ENCODE measurements around the gene EEFSEC. TPM values are rescaled to one million over a fixed set of nuclear protein-coding genes. Genes with fewer than 3 reads are reported as not detected.

The EEFSEC gene
- total RNA-seq, 1 donor from 2014 or later: 2.6 TPM

GRCh38 chr3:128358156-128358895, 205.0 kb downstream of the EEFSEC start:
- Histone ChIP-seq H3K27me3 (ENCODE audit: control insufficient read depth in 3 of 3, insufficient read depth in 3 of 3, low read length in 3 of 3) (no peaks in the 10 kb centered on the region), H3K4me3 (ENCODE audit: low read length in 3 of 3) (no peak overlapping the region), H3K36me3 (ENCODE audit: control insufficient read depth in 3 of 3, insufficient read depth in 3 of 3, low read length in 3 of 3) (peaks cover 0 to 14% (median 9%) of the 10 kb centered on the region in 3 donors), H3K27ac (ENCODE audit: low read depth, low read length) (no peak overlapping the region), H3K9ac (ENCODE audit: low read depth in 1 of 3, low read length in 3 of 3) (no peak overlapping the region), H3K9me3 (ENCODE audit: control insufficient read depth in 3 of 3, low read length in 3 of 3) (no peaks in the 10 kb centered on the region), H3K4me1 (ENCODE audit: control insufficient read depth in 3 of 3, insufficient read depth in 3 of 3, low read length in 3 of 3) (peaks cover 17 to 25% (median 18%) of the 10 kb centered on the region in 3 donors)

GRCh38 chr3:128359060-128359664, 205.9 kb downstream of the EEFSEC start:
- Histone ChIP-seq H3K4me3 (ENCODE audit: low read length in 3 of 3) (no peak overlapping the region), H3K27me3 (ENCODE audit: control insufficient read depth in 3 of 3, insufficient read depth in 3 of 3, low read length in 3 of 3) (no peaks in the 10 kb centered on the region), H3K27ac (ENCODE audit: low read depth, low read length) (no peak overlapping the region), H3K9me3 (ENCODE audit: control insufficient read depth in 3 of 3, low read length in 3 of 3) (no peaks in the 10 kb centered on the region), H3K36me3 (ENCODE audit: control insufficient read depth in 3 of 3, insufficient read depth in 3 of 3, low read length in 3 of 3) (peaks cover 0 to 14% (median 13%) of the 10 kb centered on the region in 3 donors), H3K4me1 (ENCODE audit: control insufficient read depth in 3 of 3, insufficient read depth in 3 of 3, low read length in 3 of 3) (peaks cover 17 to 27% (median 18%) of the 10 kb centered on the region in 3 donors), H3K9ac (ENCODE audit: low read depth in 1 of 3, low read length in 3 of 3) (no peak overlapping the region)

GRCh38 chr3:128359846-128360642, 206.8 kb downstream of the EEFSEC start:
- Histone ChIP-seq H3K9ac (ENCODE audit: low read depth in 1 of 3, low read length in 3 of 3) (no peak overlapping the region), H3K27ac (ENCODE audit: low read depth, low read length) (no peak overlapping the region), H3K4me1 (ENCODE audit: control insufficient read depth in 3 of 3, insufficient read depth in 3 of 3, low read length in 3 of 3) (peaks cover 20 to 27% (median 22%) of the 10 kb centered on the region in 3 donors), H3K36me3 (ENCODE audit: control insufficient read depth in 3 of 3, insufficient read depth in 3 of 3, low read length in 3 of 3) (peaks cover 0 to 17% (median 13%) of the 10 kb centered on the region in 3 donors), H3K27me3 (ENCODE audit: control insufficient read depth in 3 of 3, insufficient read depth in 3 of 3, low read length in 3 of 3) (no peaks in the 10 kb centered on the region), H3K4me3 (ENCODE audit: low read length in 3 of 3) (no peak overlapping the region), H3K9me3 (ENCODE audit: control insufficient read depth in 3 of 3, low read length in 3 of 3) (no peaks in the 10 kb centered on the region)

GRCh38 chr3:128360705-128361271, 207.5 kb downstream of the EEFSEC start:
- peaks cover 22 to 28% (median 23%) of the 10 kb centered on the region in 3 donors for H3K4me1 ChIP-seq (ENCODE audit: control insufficient read depth in 3 of 3, insufficient read depth in 3 of 3, low read length in 3 of 3)
- H3K27ac ChIP-seq (ENCODE audit: low read depth, low read length): no peak overlapping the region
- H3K27me3 ChIP-seq (ENCODE audit: control insufficient read depth in 3 of 3, insufficient read depth in 3 of 3, low read length in 3 of 3): no peaks in the 10 kb centered on the region
- peaks cover 0 to 17% (median 13%) of the 10 kb centered on the region in 3 donors for H3K36me3 ChIP-seq (ENCODE audit: control insufficient read depth in 3 of 3, insufficient read depth in 3 of 3, low read length in 3 of 3)
- H3K9me3 ChIP-seq (ENCODE audit: control insufficient read depth in 3 of 3, low read length in 3 of 3): no peaks in the 10 kb centered on the region
- H3K4me3 ChIP-seq (ENCODE audit: low read length in 3 of 3): no peak overlapping the region
- H3K9ac ChIP-seq (ENCODE audit: low read depth in 1 of 3, low read length in 3 of 3): peak overlapping the region in 1 of 3 donors; percentile 16

- Histone ChIP-seq H3K27ac (ENCODE audit: low read depth, low read length) (no peak overlapping the region), H3K4me1 (ENCODE audit: control insufficient read depth in 3 of 3, insufficient read depth in 3 of 3, low read length in 3 of 3) (peaks cover 22 to 42% (median 35%) of the 10 kb centered on the region in 3 donors), H3K27me3 (ENCODE audit: control insufficient read depth in 3 of 3, insufficient read depth in 3 of 3, low read length in 3 of 3) (no peaks in the 10 kb centered on the region), H3K9ac (ENCODE audit: low read depth in 1 of 3, low read length in 3 of 3) (no peak overlapping the region), H3K9me3 (ENCODE audit: control insufficient read depth in 3 of 3, low read length in 3 of 3) (no peaks in the 10 kb centered on the region), H3K36me3 (ENCODE audit: control insufficient read depth in 3 of 3, insufficient read depth in 3 of 3, low read length in 3 of 3) (peaks cover 0 to 17% (median 13%) of the 10 kb centered on the region in 3 donors), H3K4me3 (ENCODE audit: low read length in 3 of 3) (no peak overlapping the region)
Measured at GRCh38 chr3:128362026-128362965, 209.0 kb downstream of the EEFSEC start.

- H3K9ac ChIP-seq (ENCODE audit: low read depth in 1 of 3, low read length in 3 of 3): no peak overlapping the region
- H3K9me3 ChIP-seq (ENCODE audit: control insufficient read depth in 3 of 3, low read length in 3 of 3): no peaks in the 10 kb centered on the region
- no peak overlapping the region for H3K4me3 ChIP-seq (ENCODE audit: low read length in 3 of 3)
- H3K36me3 ChIP-seq (ENCODE audit: control insufficient read depth in 3 of 3, insufficient read depth in 3 of 3, low read length in 3 of 3): peaks cover 0 to 5% (median 4%) of the 10 kb centered on the region in 3 donors
- peaks cover 39 to 62% (median 54%) of the 10 kb centered on the region in 3 donors for H3K4me1 ChIP-seq (ENCODE audit: control insufficient read depth in 3 of 3, insufficient read depth in 3 of 3, low read length in 3 of 3)
- H3K27ac ChIP-seq (ENCODE audit: low read depth, low read length): no peak overlapping the region
- H3K27me3 ChIP-seq (ENCODE audit: control insufficient read depth in 3 of 3, insufficient read depth in 3 of 3, low read length in 3 of 3): no peaks in the 10 kb centered on the region
Measured at GRCh38 chr3:128364291-128364690, 211.0 kb downstream of the EEFSEC start.

- Histone ChIP-seq H3K4me1 (ENCODE audit: control insufficient read depth in 3 of 3, insufficient read depth in 3 of 3, low read length in 3 of 3) (peaks cover 45 to 67% (median 59%) of the 10 kb centered on the region in 3 donors), H3K27ac (ENCODE audit: low read depth, low read length) (peak overlapping the region; percentile 76), H3K27me3 (ENCODE audit: control insufficient read depth in 3 of 3, insufficient read depth in 3 of 3, low read length in 3 of 3) (no peaks in the 10 kb centered on the region), H3K4me3 (ENCODE audit: low read length in 3 of 3) (no peak overlapping the region), H3K9ac (ENCODE audit: low read depth in 1 of 3, low read length in 3 of 3) (peak overlapping the region in 1 of 3 donors; percentile 45), H3K9me3 (ENCODE audit: control insufficient read depth in 3 of 3, low read length in 3 of 3) (no peaks in the 10 kb centered on the region), H3K36me3 (ENCODE audit: control insufficient read depth in 3 of 3, insufficient read depth in 3 of 3, low read length in 3 of 3) (peaks cover 0 to 4% (median 3%) of the 10 kb centered on the region in 3 donors)
Measured at GRCh38 chr3:128364808-128365360, 211.6 kb downstream of the EEFSEC start.

GRCh38 chr3:128366136-128366535, 212.9 kb downstream of the EEFSEC start:
- no peaks in the 10 kb centered on the region for H3K9me3 ChIP-seq (ENCODE audit: control insufficient read depth in 3 of 3, low read length in 3 of 3)
- H3K27me3 ChIP-seq (ENCODE audit: control insufficient read depth in 3 of 3, insufficient read depth in 3 of 3, low read length in 3 of 3): no peaks in the 10 kb centered on the region
- H3K36me3 ChIP-seq (ENCODE audit: control insufficient read depth in 3 of 3, insufficient read depth in 3 of 3, low read length in 3 of 3): peaks cover 0 to 4% (median 3%) of the 10 kb centered on the region in 3 donors
- H3K9ac ChIP-seq (ENCODE audit: low read depth in 1 of 3, low read length in 3 of 3): peak overlapping the region in 1 of 3 donors; percentile 76
- peaks cover 55 to 79% (median 70%) of the 10 kb centered on the region in 3 donors for H3K4me1 ChIP-seq (ENCODE audit: control insufficient read depth in 3 of 3, insufficient read depth in 3 of 3, low read length in 3 of 3)
- no peak overlapping the region for H3K4me3 ChIP-seq (ENCODE audit: low read length in 3 of 3)
- peak overlapping the region; percentile 76 for H3K27ac ChIP-seq (ENCODE audit: low read depth, low read length)

All from skeletal muscle tissue (tissue), 4 donors.